Stimulated activated CD4-positive, alpha-beta T cell treated with anti-CD3 and anti-CD28 coated beads, Interleukin-12 subunit alpha, Interleukin-12 subunit beta, amount 100 ng/mL, for 4 hours (primary cell): ENCODE measurements around the gene PPIL1.

Experiments used
- DNase-seq: peaks from one replicate; pipeline ENCODE4 v3.0.0-alpha.2; 2020

The PPIL1 gene

GRCh38 chr6:36833182-36833789 is 41.3 kb downstream of the PPIL1 start:
- DNase-seq = no peak

GRCh38 chr6:36832313-36832712 is 42.3 kb downstream of the PPIL1 start:
- DNase-seq = no peak

DNA sequence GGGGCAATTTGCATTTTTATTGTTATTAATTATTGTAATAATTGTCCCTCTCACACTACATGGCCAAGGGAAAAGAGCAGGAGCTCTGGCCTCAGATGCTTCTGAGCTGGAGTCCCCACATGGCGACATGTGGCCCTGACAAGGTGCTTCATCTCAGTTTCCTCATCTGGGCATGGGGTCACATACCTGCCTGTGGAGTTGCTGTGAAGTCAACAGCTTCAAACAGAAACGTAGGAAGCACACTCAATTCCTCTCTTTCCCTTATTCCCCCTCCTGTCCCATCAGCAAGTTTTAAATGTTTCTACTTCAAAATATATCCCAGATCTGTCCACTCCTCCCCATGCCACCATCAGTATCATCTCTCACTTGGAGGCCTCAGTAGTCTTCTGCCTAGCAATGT is 44.0 kb downstream of the PPIL1 start:
- no peak for DNase-seq

- DNase-seq = no peak
These were observed 44.6 kb downstream of the PPIL1 start for GRCh38 chr6:36829919-36830544.

- DNase-seq = no peak
These were observed 47.1 kb downstream of the PPIL1 start for GRCh38 chr6:36827261-36828079.

- no peak for DNase-seq
These were observed 47.9 kb downstream of the PPIL1 start for GRCh38 chr6:36826520-36827227.

DNA sequence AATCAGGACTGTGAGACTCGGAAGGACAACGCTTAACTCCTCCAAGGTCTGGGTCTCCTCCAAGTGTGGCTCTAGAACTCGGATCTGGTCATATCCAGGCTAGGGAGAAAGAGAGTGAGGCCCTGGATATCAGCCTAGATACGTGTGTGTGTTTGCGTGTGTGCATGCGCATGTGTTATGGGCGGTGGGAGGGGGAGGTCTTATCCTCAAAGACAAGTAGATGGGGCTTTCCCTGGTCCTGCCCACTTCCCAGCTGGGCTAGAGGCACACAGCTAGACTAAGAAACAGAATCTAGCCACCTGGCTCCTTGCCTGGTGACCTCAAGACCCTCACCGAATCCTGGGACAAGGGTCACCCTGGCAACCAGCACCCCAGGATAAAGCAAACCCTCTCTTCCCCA is 48.6 kb downstream of the PPIL1 start:
- no peak for DNase-seq

GRCh38 chr6:36825452-36825851 is 49.2 kb downstream of the PPIL1 start:
- no peak for DNase-seq

DNA sequence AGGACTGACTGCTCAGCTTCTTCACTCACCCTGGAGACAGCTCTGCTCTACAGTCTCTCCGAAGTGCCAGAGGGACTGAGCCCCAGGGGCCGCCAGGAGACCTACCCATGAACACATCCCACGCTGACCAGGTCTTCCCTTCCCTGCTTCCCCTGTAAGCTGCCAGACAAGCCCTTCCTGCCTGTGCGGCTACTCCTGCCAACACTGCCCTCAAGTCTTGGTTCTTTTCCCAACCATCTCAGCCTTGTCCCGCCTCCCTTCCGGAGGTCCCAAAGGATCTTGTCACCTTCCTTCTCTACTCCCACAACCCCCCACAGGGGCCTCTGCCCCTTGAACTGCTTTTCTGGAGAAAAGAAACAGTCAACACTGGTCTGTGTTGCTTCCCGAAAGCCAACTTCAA is 50.4 kb downstream of the PPIL1 start:
- no peak for DNase-seq

DNA sequence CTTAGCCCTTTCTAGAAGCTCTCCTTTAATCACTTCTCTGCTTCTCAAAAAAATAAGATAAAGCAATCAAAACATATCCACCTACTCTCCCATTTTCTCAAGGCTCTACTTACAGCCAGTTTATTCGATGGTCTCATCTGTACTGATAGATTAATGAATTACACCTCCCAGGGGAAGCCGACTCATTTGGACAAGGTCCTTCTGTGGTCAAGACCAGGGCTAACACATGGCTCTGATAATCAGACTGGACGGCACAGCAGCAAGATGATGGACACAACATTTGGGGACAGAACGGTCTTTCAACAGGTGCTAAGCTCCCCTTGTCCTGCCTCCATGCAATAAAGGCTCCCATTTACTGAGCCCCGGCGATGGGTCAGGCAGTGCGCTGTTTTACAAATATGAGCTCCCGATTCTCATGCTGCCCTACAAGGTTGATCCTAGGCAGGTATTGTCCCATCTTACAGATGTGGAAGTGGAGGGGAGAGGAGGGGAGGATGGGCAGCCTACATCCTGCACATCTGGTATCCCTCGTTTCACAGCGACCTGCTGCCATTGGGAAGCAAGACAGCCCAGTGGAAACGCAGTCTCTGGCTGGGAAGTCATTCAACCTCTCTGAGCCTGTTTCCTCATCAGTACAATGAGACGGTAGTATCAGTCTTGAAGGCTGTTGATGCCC is 51.0 kb downstream of the PPIL1 start:
- DNase-seq = no peak

DNA sequence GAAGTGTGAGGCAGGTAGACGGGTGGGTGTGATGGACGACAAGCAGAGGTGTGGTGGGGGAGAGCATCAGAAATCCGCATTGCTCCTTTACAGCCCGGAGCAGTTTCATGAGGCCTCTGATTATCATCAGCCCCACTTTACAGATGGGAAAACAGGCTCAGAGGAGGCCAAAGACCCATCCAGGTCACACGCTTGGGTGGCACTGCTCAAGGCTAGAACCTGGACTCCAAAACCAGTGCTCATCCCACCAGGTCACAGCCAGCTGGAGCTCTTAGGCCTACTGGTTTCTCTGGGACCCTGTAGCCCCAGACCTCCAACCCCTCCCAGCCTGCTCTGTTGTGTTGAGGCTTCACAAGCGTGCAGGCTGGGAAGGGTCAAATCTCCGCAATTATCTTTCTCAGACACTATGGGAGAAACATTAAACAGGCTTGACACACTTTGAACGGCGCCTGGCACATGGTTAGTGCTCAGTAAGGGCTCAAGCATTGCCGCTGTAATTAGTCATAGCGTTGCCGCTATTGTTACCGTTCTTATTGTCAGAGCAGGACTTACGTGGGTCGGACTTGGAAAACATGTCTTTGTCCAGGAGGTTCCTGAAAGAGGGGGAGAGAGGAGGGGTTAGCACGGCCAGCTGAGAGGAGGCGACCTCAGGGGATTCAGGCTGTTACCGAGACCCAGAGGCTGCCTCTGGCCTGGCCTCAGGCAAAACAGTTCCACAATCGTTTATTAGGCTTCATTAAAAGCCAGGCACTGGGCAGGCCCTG is 51.9 kb downstream of the PPIL1 start:
- DNase-seq = no peak

GRCh38 chr6:36821581-36822335 is 52.8 kb downstream of the PPIL1 start:
- DNase-seq = no peak

DNA sequence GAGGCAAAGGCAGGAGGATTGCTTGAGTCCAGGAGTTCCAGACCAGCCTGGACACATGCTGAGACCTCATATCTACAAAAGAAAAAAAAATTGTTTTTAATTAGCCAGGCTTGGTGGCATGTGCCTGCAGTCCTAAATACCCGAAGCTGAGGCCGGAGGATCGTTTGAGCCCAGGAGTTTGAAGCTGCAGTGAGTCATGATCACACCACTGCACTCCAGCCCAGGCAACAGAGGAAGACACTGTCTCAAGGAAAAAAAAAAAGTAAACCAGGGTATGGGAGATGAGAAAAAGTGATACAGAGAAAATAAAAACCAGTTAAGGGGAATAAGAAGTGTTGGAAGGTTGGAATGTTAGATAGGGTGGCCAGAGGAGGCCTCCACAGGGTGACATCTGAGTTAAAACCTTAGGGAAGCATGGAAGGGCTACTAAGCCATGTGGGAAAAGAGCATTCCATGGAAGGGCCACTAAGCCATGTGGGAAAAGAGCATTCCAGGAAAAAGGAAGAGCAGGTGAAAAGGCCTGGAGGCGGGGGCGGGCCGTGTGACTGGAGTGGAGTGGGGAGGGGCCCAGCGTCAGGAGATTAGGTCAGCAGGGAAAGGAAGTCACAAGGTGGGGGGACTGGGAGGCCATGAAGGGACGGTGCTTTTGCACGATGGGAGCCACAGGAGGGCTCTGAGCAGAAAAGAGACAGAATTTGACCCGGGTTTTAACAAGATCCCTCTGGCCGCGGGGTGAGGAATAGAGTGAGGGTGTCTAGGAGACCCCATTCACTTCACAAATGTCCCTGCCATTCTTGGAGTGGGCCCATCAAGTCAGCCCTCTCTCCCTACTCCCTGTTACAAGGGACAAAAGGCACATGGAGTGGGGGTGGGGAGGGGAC is 53.7 kb downstream of the PPIL1 start:
- DNase-seq = no peak

- DNase-seq = no peak
These were observed 55.8 kb downstream of the PPIL1 start for GRCh38 chr6:36818756-36819155.

- DNase-seq = no peak
These were observed 56.8 kb downstream of the PPIL1 start for GRCh38 chr6:36817847-36818246.

DNA sequence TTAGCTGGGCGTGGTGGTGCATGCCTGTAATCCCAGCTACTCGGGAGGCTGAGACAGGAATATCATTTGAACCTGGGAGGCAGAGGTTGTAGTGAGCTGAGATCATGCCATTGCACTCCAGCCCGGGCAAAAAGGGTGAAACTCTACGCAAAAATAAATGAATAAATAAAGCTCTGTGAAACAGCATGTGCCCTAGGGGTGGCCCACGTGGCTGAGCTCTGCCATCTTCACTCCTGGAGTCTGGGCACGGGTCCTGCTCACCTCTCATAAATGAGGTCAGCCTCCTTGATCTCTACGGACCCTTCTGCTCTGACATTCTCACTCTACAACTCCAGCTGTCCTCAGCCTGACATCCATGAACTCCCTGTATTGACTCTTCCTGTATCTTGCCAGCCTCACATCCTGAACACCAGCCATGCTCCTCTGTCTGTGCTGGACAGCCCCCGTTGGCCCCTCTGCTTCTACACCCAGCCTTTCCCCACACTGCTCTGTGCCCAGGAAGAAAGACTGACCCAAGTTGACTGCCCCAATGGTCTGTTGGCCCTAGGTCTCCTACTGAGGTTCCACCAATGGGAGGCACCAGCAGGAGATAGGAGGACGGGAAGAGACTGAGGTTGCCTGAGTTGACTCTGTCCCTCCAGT is 57.3 kb downstream of the PPIL1 start:
- DNase-seq = no peak

- no peak for DNase-seq
These were observed 58.5 kb downstream of the PPIL1 start for GRCh38 chr6:36815962-36816735.

GRCh38 chr6:36814249-36814648 is 60.4 kb downstream of the PPIL1 start:
- DNase-seq = no peak

- DNase-seq = no peak
These were observed 61.1 kb downstream of the PPIL1 start for GRCh38 chr6:36813526-36813925.
